SK-N-SH treated with all-trans-retinoic acid at 6 μM for 48 hours (cell line): Measurements from ENCODE around the gene ARHGEF40.
"Not testable (repeated sequence)": the region's sequence is repeated elsewhere in the genome, so short reads cannot be mapped to it uniquely, and the experiment has no call there.

ENCODE experiments used
- ARNTL ChIP-seq: fragments of 450-650 bp; formaldehyde crosslinking; IDR thresholded peaks from 2 replicates; pipeline ENCODE4 v1.5.0; 2020; ENCODE audit warnings: low read depth, mild to moderate bottlenecking, moderate library complexity, borderline replicate concordance
- CSDC2 ChIP-seq: fragments of 250-450 bp; sonication (Bioruptor Pico); IDR thresholded peaks from 2 replicates; pipeline ENCODE4 v1.5.0; 2020; ENCODE audit warnings: mild to moderate bottlenecking, moderate library complexity
- ISL1 ChIP-seq: fragments of 250-450 bp; sonication (Bioruptor Pico); IDR thresholded peaks from 2 replicates; pipeline ENCODE4 v2.1.2; 2022; ENCODE audit warnings: mild to moderate bottlenecking, moderate library complexity
- OSR1 ChIP-seq: fragments of 250-450 bp; sonication (Bioruptor Pico); IDR thresholded peaks from 2 replicates; pipeline ENCODE4 v1.8.0; 2022; ENCODE audit warnings: moderate library complexity, mild to moderate bottlenecking, inconsistent platforms
- PPARA ChIP-seq: fragments of 250-450 bp; sonication (Bioruptor Pico); IDR thresholded peaks from 2 replicates; pipeline ENCODE4 v1.5.0; 2020; ENCODE audit warnings: mild to moderate bottlenecking, borderline replicate concordance
- SNAI2 ChIP-seq: fragments of 250-450 bp; sonication (Bioruptor Pico); IDR thresholded peaks from 2 replicates; pipeline ENCODE4 v1.5.0; 2020; ENCODE audit warnings: mild to moderate bottlenecking, moderate library complexity
- TCF4 ChIP-seq: fragments of 250-450 bp; sonication (Bioruptor Pico); IDR thresholded peaks from 2 replicates; pipeline ENCODE4 v1.8.0; 2021; ENCODE audit warnings: mild to moderate bottlenecking, moderate library complexity, borderline replicate concordance
- TOX ChIP-seq: fragments of 250-450 bp; sonication (Bioruptor Pico); IDR thresholded peaks from 2 replicates; pipeline ENCODE4 v1.8.0; 2021; ENCODE audit warnings: mild to moderate bottlenecking, moderate library complexity, borderline replicate concordance
- ZC3H10 ChIP-seq: fragments of 250-450 bp; sonication (Bioruptor Pico); IDR thresholded peaks from 2 replicates; pipeline ENCODE4 v1.5.1; 2021; ENCODE audit warnings: mild to moderate bottlenecking, moderate library complexity
- ZFP3 ChIP-seq: fragments of 250-450 bp; sonication (Bioruptor Pico); IDR thresholded peaks from 2 replicates; pipeline ENCODE4 v1.5.0; 2020; ENCODE audit warnings: mild to moderate bottlenecking, moderate library complexity
- ZFP30 ChIP-seq: fragments of 450-650 bp; formaldehyde crosslinking; IDR thresholded peaks from 2 replicates; pipeline ENCODE4 v1.5.0; 2022; ENCODE audit warnings: mild to moderate bottlenecking, moderate library complexity
- TF ChIP-seq, protein P1 (sequence below): fragments of 250-450 bp; sonication (Bioruptor Pico); IDR thresholded peaks from 2 replicates; pipeline ENCODE4 v1.5.1; 2021; ENCODE audit warnings: mild to moderate bottlenecking, moderate library complexity

DNA sequence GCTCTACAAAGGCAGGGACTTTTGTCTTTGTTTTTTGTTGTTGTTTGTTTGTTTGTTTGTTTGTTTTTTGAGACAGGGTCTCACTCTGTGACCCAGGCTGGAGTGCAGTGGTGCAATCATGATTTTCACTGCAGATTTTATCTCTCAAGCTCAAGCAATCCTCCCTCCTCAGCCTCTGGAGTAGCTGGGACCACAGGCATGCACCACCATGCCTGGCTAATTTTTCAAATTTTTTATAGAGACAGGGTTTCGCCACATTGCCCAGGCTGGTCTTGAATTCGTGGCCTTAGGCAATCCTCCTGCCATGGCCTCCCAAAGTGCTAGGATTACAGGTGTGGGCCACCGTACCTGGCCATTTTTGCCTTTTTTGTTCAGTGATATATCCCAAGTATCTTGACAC is 29.2 kb upstream of the ARHGEF40 start:
- not testable (repeated sequence) for TF ChIP-seq CSDC2 (CRISPR knock-in tag); TCF4; PPARA; ZC3H10; ZFP30; ISL1 (CRISPR knock-in tag); OSR1; TOX; SNAI2 (CRISPR knock-in tag); ARNTL (CRISPR knock-in tag); ZFP3 (CRISPR knock-in tag)
- TF ChIP-seq, protein P1, sequence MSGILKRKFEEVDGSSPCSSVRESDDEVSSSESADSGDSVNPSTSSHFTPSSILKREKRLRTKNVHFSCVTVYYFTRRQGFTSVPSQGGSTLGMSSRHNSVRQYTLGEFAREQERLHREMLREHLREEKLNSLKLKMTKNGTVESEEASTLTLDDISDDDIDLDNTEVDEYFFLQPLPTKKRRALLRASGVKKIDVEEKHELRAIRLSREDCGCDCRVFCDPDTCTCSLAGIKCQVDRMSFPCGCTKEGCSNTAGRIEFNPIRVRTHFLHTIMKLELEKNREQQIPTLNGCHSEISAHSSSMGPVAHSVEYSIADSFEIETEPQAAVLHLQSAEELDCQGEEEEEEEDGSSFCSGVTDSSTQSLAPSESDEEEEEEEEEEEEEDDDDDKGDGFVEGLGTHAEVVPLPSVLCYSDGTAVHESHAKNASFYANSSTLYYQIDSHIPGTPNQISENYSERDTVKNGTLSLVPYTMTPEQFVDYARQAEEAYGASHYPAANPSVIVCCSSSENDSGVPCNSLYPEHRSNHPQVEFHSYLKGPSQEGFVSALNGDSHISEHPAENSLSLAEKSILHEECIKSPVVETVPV (CRISPR knock-in tag), result not testable (repeated sequence)
